PC-9 (cell line): ENCODE measurements around the gene FH. TPM values are rescaled to one million over a fixed set of nuclear protein-coding genes. Genes with fewer than 3 reads are reported as not detected.

Experiments
- BruUV-seq: library from RNA; stranded (reverse); fragments of 400-500 nt; replicated peaks from 2 replicates; lab custom pipeline; 2021; lab: Mats Ljungman, UMichigan
- CTCF ChIA-PET: fragments of 300-600 bp; sonication (Branson Sonifier 250); formaldehyde crosslinking; loops from one replicate; lab custom pipeline; 2022; ENCODE audit warnings: antibody characterized with exemption; lab: Charles Lee
- POLR2A ChIA-PET: fragments of 300-600 bp; sonication (Branson Sonifier 250); formaldehyde crosslinking; loops from one replicate; lab custom pipeline; 2022; ENCODE audit warnings: antibody characterized with exemption; ENCODE audit not compliant: unreplicated experiment; lab: Charles Lee
- DNase-seq, 2 experiments: peaks; one replicate each; pipeline versions ENCODE4 v3.0.0 to v3.0.0-alpha.2; 2015 to 2022; ENCODE audit warnings: mixed read lengths in 1 of 2
- H2AFZ ChIP-seq: fragments of 200-600 bp; sonication (generic); 2 replicates; pipeline ENCODE4 v1.8.1; 2017; ENCODE audit warnings: antibody characterized with exemption
- H3F3A ChIP-seq: fragments of 200-600 bp; sonication (generic); 2 replicates; pipeline ENCODE4 v1.8.1; 2017; ENCODE audit warnings: antibody characterized with exemption, mild to moderate bottlenecking, low read depth; ENCODE audit not compliant: insufficient read depth
- H3K27ac ChIP-seq: fragments of 200-600 bp; sonication (generic); 2 replicates; pipeline ENCODE4 v1.6.1; 2016; ENCODE audit warnings: mixed run types
- H3K27me3 ChIP-seq: fragments of 200-600 bp; sonication (generic); 2 replicates; pipeline ENCODE4 v1.6.1; 2016; ENCODE audit warnings: low read depth, mixed run types; ENCODE audit not compliant: insufficient read depth
- H3K36me3 ChIP-seq: fragments of 200-600 bp; sonication (generic); 2 replicates; pipeline ENCODE4 v1.6.1; 2016; ENCODE audit warnings: low read depth, mixed run types
- H3K4me1 ChIP-seq: fragments of 200-600 bp; sonication (generic); replicated peaks from 2 replicates; pipeline ENCODE4 v1.6.1; 2016; ENCODE audit warnings: mixed run types; ENCODE audit not compliant: insufficient read depth
- H3K4me2 ChIP-seq: fragments of 200-600 bp; sonication (generic); 2 replicates; pipeline ENCODE4 v1.6.1; 2017; ENCODE audit warnings: mixed run types
- H3K4me3 ChIP-seq: fragments of 200-600 bp; sonication (generic); 2 replicates; pipeline ENCODE4 v1.6.1; 2016; ENCODE audit warnings: mixed run types
- H3K79me2 ChIP-seq: fragments of 200-600 bp; sonication (generic); 2 replicates; pipeline ENCODE4 v1.6.1; 2017; ENCODE audit warnings: low read depth, mixed run types
- H3K9me2 ChIP-seq: fragments of 200-600 bp; sonication (generic); 2 replicates; pipeline ENCODE4 v1.8.1; 2017; ENCODE audit warnings: mild to moderate bottlenecking; ENCODE audit not compliant: insufficient read depth
- H3K9me3 ChIP-seq: fragments of 200-600 bp; sonication (generic); 2 replicates; pipeline ENCODE4 v1.8.1; 2016; ENCODE audit warnings: low read depth; ENCODE audit not compliant: insufficient read depth
- H4K20me1 ChIP-seq: fragments of 200-600 bp; sonication (generic); 2 replicates; pipeline ENCODE4 v1.8.1; 2017; ENCODE audit not compliant: insufficient read depth
- CTCF ChIP-seq: fragments of 200-600 bp; sonication (generic); conservative IDR thresholded peaks from 2 replicates; pipeline ENCODE4 v1.6.1; 2017; ENCODE audit warnings: mixed run types, antibody characterized with exemption, mild to moderate bottlenecking, moderate library complexity
- EZH2 ChIP-seq: fragments of 200-600 bp; sonication (generic); IDR thresholded peaks from 2 replicates; pipeline ENCODE4 v1.8.0; 2017; ENCODE audit warnings: antibody characterized with exemption, low read depth
- intact Hi-C: fragments of 100-400 bp; cut with micrococcal nuclease; formaldehyde crosslinking; loops from one replicate; pipeline ENCODE4 v1.10.0; 2022; ENCODE audit not compliant: unreplicated experiment
- total RNA-seq: library from RNA; stranded (reverse); gene quantifications from 2 replicates; pipeline ENCODE4 v1.2.3, GENCODE V29; 2021

FH gene
- total RNA-seq, 1 experiment from 2014 or later, result 88.3 TPM

GRCh38 chr1:241532864-241533263 lies 13.3 kb upstream of the FH start:
- BruUV-seq, result no TSS peak
- POLR2A ChIA-PET, result no interaction called here
- Histone ChIP-seq H3F3A (peaks cover 5% of the 10 kb centered on the region; the same call in 1 of the 2 replicates), H3K79me2 (no peaks in the 10 kb centered on the region), H4K20me1 (no peaks in the 10 kb centered on the region), H3K27me3 (no peaks in the 10 kb centered on the region), H2AFZ (no peak overlapping the region), H3K4me2 (no peak overlapping the region), H3K4me1 (peaks cover 28% of the 10 kb centered on the region), H3K27ac (no peak overlapping the region), H3K4me3 (no peak overlapping the region), H3K9me2 (no peaks in the 10 kb centered on the region), H3K9me3 (no peaks in the 10 kb centered on the region; the same call in 1 of the 2 replicates), H3K36me3 (no peaks in the 10 kb centered on the region)
- DNase-seq, result no peak
- intact Hi-C loops, result loop anchor here (5.0 kb wide), 2 partner anchors 59 to 174 kb away; no protein-coding TSS in a partner anchor
- CTCF ChIA-PET, result interaction anchor here (0.6 to 1.2 kb wide), 2 partner anchors 95 to 701 kb away, joined by 5 read pairs; no protein-coding TSS in a partner anchor
- TF ChIP-seq CTCF, result no peak
- no peak for TF ChIP-seq EZH2

- Histone ChIP-seq H3K36me3 (no peaks in the 10 kb centered on the region), H4K20me1 (no peaks in the 10 kb centered on the region), H3K9me2 (no peaks in the 10 kb centered on the region), H3K4me2 (peak within 1 kb of the TSS; percentile 74), H3K9me3 (no peaks in the 10 kb centered on the region; the same call in 1 of the 2 replicates), H3K27me3 (no peaks in the 10 kb centered on the region), H3F3A (peaks cover 5% of the 10 kb centered on the region; the same call in 1 of the 2 replicates), H3K4me3 (peak within 1 kb of the TSS; percentile 44; the same call in 1 of the 2 replicates), H3K27ac (no peak within 1 kb of the TSS), H2AFZ (peak within 1 kb of the TSS; percentile 57), H3K79me2 (no peaks in the 10 kb centered on the region), H3K4me1 (peaks cover 28% of the 10 kb centered on the region)
- no peak for DNase-seq
- TF ChIP-seq CTCF, result no peak
- no peak for TF ChIP-seq EZH2
- POLR2A ChIA-PET, result no interaction called here
- CTCF ChIA-PET, result interaction anchor here (1.2 kb wide), 1 partner anchor 95 kb away, joined by 5 read pairs; no protein-coding TSS in a partner anchor
- intact Hi-C loops, result loop anchor here (5.0 kb wide), 2 partner anchors 60 to 175 kb away; no protein-coding TSS in a partner anchor
- no TSS peak for BruUV-seq
These were observed 12.6 kb upstream of the FH start, which contains the start of gene KMO for GRCh38 chr1:241532162-241532531. KMO (plus strand) TSS chr1:241532378; CDS start chr1:241532445, 67 bp downstream.

DNA sequence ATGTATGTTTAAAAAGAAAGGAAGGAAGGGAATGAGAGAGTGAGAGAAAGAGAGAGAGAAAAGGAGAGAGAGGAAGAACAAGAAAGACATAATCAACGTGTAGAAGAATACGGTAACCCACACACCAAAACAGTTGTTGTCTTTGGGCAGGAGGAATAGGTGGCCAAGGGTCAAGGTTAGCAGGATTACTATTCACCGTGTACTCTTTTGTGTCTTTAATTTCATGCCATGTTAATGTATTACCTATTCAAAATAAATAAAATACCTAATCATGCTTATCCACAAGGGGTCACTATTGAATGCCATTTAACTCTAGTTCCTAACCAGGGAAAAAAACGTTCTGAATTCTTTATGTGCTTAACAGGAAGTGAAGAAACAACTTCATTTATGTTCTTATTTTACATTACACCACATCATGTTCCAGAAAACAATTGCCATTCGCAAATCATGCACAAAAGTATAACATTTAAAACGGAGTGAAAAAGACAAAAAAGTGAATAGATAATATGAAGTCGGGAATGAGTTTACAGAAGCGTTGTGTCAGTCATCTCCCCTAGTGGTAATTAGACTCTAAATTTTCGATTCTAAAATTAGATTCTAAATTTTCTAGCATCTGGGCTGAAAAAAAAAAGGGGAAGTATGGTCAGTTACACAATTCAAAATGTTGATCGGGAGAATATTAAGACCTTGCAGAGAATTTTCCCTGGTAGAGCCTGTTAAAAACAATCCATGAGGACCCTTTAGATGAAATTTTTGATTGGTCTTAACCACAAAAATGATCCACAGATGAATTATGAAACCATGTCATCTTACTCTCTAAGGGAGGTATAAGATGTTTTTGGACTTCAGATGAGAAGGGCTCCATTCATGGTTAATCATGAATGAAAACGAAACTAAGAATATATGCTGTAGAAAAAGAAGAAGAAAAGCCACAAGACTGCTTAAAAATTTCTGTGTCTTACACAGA lies 11.9 kb upstream of the FH start:
- ChIA-PET CTCF (interaction anchor here (1.2 kb wide), 1 partner anchor 96 kb away, joined by 5 read pairs; no protein-coding TSS in a partner anchor), POLR2A (no interaction called here)
- no peak for TF ChIP-seq EZH2
- peak; percentile 82 for TF ChIP-seq CTCF
- Histone ChIP-seq H3K4me1 (peaks cover 28% of the 10 kb centered on the region), H2AFZ (peak overlapping the region; percentile 57), H3K36me3 (no peaks in the 10 kb centered on the region), H3K4me2 (peak overlapping the region; percentile 74), H3K27me3 (no peaks in the 10 kb centered on the region), H3K79me2 (no peaks in the 10 kb centered on the region), H4K20me1 (no peaks in the 10 kb centered on the region), H3K9me2 (no peaks in the 10 kb centered on the region), H3K27ac (no peak overlapping the region), H3K4me3 (peak overlapping the region; percentile 44; the same call in 1 of the 2 replicates), H3K9me3 (no peaks in the 10 kb centered on the region; the same call in 1 of the 2 replicates), H3F3A (peaks cover 5% of the 10 kb centered on the region; the same call in 1 of the 2 replicates)
- intact Hi-C loops, result loop anchor here (1.0 to 5.0 kb wide), 7 partner anchors 61 to 485 kb away; no protein-coding TSS in a partner anchor
- no TSS peak for BruUV-seq
- peak in 1 of 2 experiments; percentile 76 for DNase-seq
